ENCODE results near the gene TADA2B. TPM values are rescaled to one million over a fixed set of nuclear protein-coding genes. Genes with fewer than 3 reads are reported as not detected.
"Not testable (repeated sequence)": the region's sequence is repeated elsewhere in the genome, so short reads cannot be mapped to it uniquely, and the experiment has no call there.

The TADA2B gene
- total RNA-seq, 1 donor = 16.0 TPM

DNA sequence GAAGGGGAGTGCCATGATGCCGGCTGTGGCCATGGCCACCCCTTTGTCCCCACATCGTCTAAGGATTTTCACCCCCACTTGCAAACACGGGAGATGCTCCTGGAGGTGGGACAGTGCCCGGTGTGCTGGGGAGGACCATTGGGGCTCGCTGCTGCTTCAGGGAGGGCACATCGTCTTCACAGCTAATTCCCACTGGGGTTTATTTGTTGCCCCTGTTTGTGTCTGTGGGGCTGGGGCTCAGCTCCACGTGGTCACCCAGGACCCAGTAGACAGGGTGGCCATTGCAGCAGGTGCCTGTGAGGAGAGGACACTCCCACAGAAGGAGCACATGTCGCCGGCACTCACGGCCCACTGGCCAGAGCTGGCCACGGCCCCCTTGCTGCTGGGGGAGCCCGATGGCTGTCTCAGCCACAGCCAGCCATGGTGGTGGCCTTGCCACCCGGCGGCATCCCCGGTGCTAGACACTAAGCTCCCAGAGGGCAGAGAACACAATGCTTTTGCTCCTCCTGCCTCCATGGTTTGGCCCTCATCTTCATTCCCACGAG is 52.5 kb downstream of the TADA2B start:
- H3K4me3 ChIP-seq (ENCODE audit: low read depth, low read length) = no peak overlapping the region
- no peak for DNase-seq (ENCODE audit: low read depth)
- no peak for TF ChIP-seq CTCF (IDR thresholded peaks at IDR 0.05; ENCODE audit: insufficient read depth, low read depth, low read length)

DNA sequence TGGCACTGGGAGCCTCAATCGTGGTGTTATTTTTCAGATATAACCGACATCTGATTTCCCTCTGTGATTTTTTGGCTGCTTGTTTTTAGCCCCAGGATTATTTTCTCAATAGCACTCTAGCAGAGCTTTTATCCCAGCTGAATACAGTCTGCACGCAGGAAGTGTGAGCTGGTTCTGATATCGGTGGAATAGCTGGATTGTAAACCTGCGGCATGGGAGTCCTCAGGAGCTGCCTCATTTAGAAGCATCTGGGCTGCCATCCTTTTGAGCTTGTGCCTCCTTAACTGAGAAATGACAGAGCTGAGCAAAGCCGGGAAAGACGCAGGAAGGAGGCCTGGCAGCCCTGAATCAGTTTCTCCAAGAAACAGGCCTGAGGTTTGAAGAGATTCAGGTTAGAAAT is 53.1 kb downstream of the TADA2B start:
- no peak overlapping the region for H3K4me3 ChIP-seq (ENCODE audit: low read depth, low read length)
- no peak for TF ChIP-seq CTCF (IDR thresholded peaks at IDR 0.05; ENCODE audit: insufficient read depth, low read depth, low read length)
- DNase-seq (ENCODE audit: low read depth) = no peak

DNA sequence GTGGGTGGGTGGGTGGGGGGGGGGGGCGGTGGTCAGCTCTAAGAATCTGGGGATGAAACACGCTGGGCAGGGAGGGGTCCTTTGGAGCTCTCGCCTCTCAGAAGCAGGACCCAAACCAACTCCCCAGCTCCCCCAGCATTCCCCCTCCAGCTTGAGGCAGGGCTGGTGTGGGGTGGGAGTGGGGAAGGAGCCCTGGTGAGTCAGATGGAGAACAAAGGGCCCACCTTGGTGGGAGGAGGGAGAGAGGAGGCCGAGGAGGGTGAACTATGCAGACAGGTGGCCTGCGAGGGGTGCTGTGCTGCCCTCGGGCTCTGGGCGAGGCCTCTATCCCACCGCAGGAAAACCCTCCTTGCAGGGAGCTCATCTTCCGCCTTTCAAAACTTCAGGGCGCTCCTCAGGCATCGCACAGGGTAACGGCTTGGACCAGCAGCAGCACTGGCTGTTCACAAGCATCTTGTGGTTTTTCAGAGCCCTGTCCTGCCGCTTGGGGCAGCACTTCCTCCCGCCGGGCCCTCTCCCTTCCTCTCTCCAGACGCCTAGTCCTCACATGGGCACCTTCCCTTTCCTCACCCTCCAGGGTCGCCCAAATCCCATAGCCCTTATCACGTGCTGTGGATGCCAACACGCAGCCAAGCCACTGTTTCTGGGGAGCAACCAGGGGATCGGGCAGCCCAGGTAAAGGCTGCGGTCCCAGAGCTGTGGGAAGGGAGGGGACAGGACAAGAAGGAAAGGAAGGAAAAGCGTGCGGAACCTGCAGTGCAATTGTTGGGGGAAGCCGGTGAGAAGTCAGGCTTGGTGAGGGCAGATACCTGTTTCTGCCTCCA is 58.7 kb downstream of the TADA2B start:
- peak; percentile 81 for TF ChIP-seq CTCF (IDR thresholded peaks at IDR 0.05; ENCODE audit: insufficient read depth, low read depth, low read length)
- H3K4me3 ChIP-seq (ENCODE audit: low read depth, low read length) = peak overlapping the region; percentile 39
- DNase-seq (ENCODE audit: low read depth) = peak; percentile 60

DNA sequence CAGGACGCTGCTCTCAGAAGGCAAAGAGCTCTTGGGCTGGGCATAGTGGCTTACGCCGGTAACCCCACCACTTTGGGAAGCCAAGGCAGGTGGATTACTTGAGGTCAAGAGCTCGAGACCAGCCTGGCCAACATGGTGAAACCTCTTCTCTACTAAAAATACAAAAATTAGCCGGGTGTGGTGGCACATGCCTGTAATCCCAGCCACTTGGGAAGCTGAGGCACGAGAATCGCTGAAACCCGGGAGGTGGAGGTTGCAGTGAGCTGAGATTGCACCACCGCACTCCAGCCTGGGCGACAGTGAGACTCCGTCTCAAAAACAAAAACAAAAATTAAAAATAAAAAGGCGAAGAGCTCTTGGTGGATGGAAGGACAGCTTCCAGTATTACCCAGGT is 59.3 kb downstream of the TADA2B start:
- H3K4me3 ChIP-seq (ENCODE audit: low read depth, low read length) = peak overlapping the region; percentile 66
- not testable (repeated sequence) for DNase-seq (ENCODE audit: low read depth)

DNA sequence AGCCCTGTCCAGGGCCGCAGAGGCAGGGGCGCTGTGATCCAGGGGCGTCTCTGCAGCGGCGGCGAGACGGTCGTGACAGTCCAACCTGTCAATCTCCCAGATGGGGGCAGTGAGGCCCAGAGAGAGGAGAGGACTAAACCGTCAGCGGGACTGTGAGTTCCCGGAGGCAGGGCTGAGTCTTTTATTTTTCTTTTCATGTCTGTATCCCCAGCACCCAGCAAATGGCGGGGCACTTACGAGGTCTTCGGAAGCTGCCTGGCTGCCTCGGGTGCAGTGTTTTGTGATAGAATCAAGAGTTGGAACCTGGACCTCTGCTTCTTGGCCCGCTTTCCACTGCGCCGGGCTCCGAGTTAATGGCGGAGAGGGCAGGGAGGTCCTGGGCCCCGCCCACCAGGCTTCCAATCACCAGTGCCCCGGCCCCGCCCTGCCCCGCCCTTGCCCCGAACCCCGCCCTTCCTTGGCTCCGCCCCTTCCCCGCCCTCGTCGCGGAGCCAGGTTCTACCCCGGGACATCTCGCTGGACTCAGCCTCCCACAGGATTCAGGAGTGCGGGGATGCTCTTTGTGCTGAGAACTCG is 59.9 kb downstream of the TADA2B start:
- H3K4me3 ChIP-seq (ENCODE audit: low read depth, low read length) = peak overlapping the region; percentile 66
- no peak for TF ChIP-seq CTCF (IDR thresholded peaks at IDR 0.05; ENCODE audit: insufficient read depth, low read depth, low read length)
- peak; percentile 67 for DNase-seq (ENCODE audit: low read depth)

DNA sequence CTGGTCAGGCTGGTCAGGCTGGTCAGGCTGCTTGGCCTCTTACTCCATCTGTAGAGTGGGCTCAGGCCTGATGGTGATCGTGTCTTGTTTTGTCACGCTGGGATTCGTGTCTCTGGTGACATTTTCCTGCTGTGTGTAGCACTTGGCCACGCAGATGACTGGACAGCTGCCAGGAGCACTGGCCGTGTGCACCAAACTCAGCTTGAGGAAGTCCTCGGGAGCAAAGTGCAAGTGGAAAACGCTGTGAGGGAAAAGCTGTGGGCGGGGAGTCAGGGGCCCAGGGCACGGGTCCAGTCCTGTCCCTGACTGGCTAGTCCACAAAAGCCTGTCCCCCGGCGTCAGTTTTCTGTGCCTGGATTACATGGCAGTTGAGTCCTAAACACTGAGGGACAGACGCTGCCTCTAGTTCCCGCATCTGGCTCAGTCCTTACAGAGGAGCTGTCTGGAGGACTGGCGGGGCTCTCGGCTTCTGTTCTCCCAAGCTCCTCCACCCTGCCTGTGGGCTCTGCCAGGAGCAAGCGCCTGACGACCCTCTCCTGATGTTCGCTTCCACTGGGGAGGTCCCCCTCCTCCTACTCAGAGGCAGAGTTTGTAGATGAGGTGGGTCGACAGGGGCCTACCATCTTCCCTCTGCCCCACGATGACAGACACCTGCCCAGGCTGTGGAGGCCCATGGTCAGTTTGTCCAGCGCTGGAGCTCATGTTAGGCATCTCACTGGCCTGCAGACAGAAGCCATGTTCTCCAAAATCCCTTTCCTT is 60.6 kb downstream of the TADA2B start:
- peak overlapping the region; percentile 66 for H3K4me3 ChIP-seq (ENCODE audit: low read depth, low read length)
- no peak for DNase-seq (ENCODE audit: low read depth)
- TF ChIP-seq CTCF (IDR thresholded peaks at IDR 0.05; ENCODE audit: insufficient read depth, low read depth, low read length) = no peak
